Activated naive CD8-positive, alpha-beta T cell treated with anti-CD3 and anti-CD28 coated beads for 36 hours (primary cell): ENCODE results near the gene ITIH5. TPM values are rescaled to one million over a fixed set of nuclear protein-coding genes. Genes with fewer than 3 reads are reported as not detected.

ENCODE experiments used
- DNase-seq: peaks from one replicate; pipeline ENCODE4 v3.0.0; 2021
- H3K27ac Mint-ChIP-seq: one replicate; pipeline ENCODE4 v1.8.0; 2022; ENCODE audit warnings: mild to moderate bottlenecking, moderate library complexity, mixed read lengths
- H3K27me3 Mint-ChIP-seq: one replicate; pipeline ENCODE4 v1.8.0; 2022; ENCODE audit warnings: mild to moderate bottlenecking, mixed read lengths
- H3K36me3 Mint-ChIP-seq: one replicate; pipeline ENCODE4 v1.8.0; 2021; ENCODE audit warnings: mild to moderate bottlenecking, mixed read lengths
- H3K4me1 Mint-ChIP-seq: one replicate; pipeline ENCODE4 v1.8.0; 2021; ENCODE audit warnings: mixed read lengths
- H3K4me3 Mint-ChIP-seq: one replicate; pipeline ENCODE4 v1.8.0; 2022; ENCODE audit warnings: mild to moderate bottlenecking, moderate library complexity, mixed read lengths
- H3K9me3 Mint-ChIP-seq: one replicate; pipeline ENCODE4 v1.8.0; 2022; ENCODE audit warnings: mixed read lengths
- total RNA-seq, 2 experiments: library from RNA; stranded (reverse); gene quantifications; one replicate each; pipeline ENCODE4 v1.2.3, GENCODE V29; 2021

The ITIH5 gene
- total RNA-seq, 2 experiments from 2014 or later = not detected

- DNase-seq = no peak
- H3K4me3 Mint-ChIP-seq = no peak overlapping the region
- H3K27ac Mint-ChIP-seq = no peak overlapping the region
- no peaks in the 10 kb centered on the region for H3K36me3 Mint-ChIP-seq
- no peaks in the 10 kb centered on the region for H3K4me1 Mint-ChIP-seq
- no peaks in the 10 kb centered on the region for H3K9me3 Mint-ChIP-seq
- no peaks in the 10 kb centered on the region for H3K27me3 Mint-ChIP-seq
Measured at GRCh38 chr10:7563368-7563767, 103.4 kb downstream of the ITIH5 start.

DNA sequence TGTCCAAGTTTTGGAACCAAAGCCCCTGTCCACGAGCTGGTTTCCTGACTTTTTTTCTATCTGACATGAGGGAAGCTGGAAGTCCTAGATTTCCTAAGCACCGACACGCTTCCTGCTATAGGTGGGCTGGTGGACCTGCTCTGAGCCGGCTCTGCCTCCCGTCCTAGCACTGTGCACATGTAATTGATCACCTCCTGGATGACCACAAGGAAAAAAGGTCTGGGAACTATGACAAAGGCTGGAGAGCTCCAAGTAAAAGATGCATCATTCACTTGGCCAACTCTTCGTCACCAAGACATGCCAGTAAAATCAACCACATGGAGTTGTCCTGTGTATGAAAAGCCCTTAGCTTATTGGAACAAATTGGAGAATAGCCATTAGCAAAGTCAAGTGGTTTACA, 104.8 kb downstream of the ITIH5 start:
- Mint-ChIP-seq H3K36me3 (no peaks in the 10 kb centered on the region), H3K4me3 (no peak overlapping the region), H3K9me3 (no peaks in the 10 kb centered on the region), H3K27me3 (no peaks in the 10 kb centered on the region), H3K27ac (no peak overlapping the region), H3K4me1 (no peaks in the 10 kb centered on the region)
- DNase-seq = no peak

- DNase-seq = no peak
- H3K4me3 Mint-ChIP-seq = no peak overlapping the region
- no peaks in the 10 kb centered on the region for H3K4me1 Mint-ChIP-seq
- H3K36me3 Mint-ChIP-seq = no peaks in the 10 kb centered on the region
- no peaks in the 10 kb centered on the region for H3K9me3 Mint-ChIP-seq
- H3K27me3 Mint-ChIP-seq = no peaks in the 10 kb centered on the region
- H3K27ac Mint-ChIP-seq = no peak overlapping the region
Measured at GRCh38 chr10:7561216-7561893, 105.4 kb downstream of the ITIH5 start.

DNA sequence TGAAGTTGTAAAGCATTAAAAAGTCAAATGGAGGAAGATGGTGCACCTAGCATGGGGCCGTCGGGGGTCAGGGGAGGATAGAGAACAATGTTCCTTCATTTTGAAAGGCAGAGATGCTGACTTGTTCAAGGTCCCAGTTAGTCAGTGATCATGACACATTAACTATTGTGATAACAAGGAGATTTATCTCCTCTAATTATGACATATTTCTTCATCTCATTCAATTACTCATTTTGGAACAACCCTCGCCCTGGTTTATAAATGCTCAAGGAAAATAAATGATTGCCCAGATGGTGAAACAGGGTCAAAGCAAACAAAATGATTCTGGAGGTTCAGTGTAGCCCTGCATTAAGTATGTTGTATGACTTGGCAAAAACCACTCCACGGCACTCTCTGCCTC, 106.2 kb downstream of the ITIH5 start:
- Mint-ChIP-seq H3K36me3 (no peaks in the 10 kb centered on the region), H3K27me3 (no peaks in the 10 kb centered on the region), H3K27ac (no peak overlapping the region), H3K9me3 (no peaks in the 10 kb centered on the region), H3K4me3 (no peak overlapping the region), H3K4me1 (no peaks in the 10 kb centered on the region)
- DNase-seq = no peak

- no peak overlapping the region for H3K4me3 Mint-ChIP-seq
- no peaks in the 10 kb centered on the region for H3K9me3 Mint-ChIP-seq
- no peak for DNase-seq
- H3K27me3 Mint-ChIP-seq = no peaks in the 10 kb centered on the region
- no peaks in the 10 kb centered on the region for H3K4me1 Mint-ChIP-seq
- no peak overlapping the region for H3K27ac Mint-ChIP-seq
- H3K36me3 Mint-ChIP-seq = no peaks in the 10 kb centered on the region
Measured at GRCh38 chr10:7559386-7559785, 107.4 kb downstream of the ITIH5 start.

DNA sequence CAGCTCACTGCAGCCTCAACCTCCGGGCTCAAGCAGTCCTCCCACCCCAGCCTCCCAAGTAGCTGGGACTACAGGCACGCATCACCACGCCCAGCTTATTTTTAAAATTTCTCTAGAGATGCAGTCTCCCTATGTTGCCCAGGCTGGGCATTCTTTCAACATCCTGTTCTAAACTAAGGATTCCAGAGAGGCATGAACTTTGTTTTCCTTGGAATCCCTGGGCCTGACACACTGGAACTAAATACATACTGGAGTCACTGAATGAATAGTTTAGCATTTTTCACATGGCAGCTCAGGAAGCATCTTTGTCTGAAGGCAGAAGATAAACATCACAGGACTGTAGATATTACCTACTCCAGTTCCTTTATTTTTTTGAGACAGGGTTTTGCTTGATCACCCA, 108.7 kb downstream of the ITIH5 start:
- Mint-ChIP-seq H3K4me3 (no peak overlapping the region), H3K9me3 (no peaks in the 10 kb centered on the region), H3K4me1 (no peaks in the 10 kb centered on the region), H3K27ac (no peak overlapping the region), H3K36me3 (no peaks in the 10 kb centered on the region), H3K27me3 (no peaks in the 10 kb centered on the region)
- DNase-seq = no peak

DNA sequence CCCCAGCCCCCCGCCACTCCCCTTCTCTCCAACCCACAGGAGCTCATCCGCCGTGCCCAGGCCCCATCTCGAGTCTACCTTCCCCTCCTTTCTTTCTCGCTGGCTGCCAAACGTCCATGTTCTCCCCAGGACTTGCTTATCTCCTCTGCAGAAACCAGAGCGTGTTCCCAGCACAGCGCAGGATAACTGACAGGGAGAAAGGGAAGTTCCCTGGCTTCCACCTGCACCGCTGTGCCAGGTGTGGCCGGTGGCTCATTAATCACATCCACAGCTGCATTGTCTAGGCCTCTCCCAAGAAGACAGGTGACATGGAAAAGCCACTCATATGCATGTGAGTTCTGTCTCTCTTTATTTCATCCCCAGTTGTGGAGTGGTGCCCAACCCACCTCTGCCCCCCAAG, 113.2 kb downstream of the ITIH5 start:
- Mint-ChIP-seq H3K36me3 (no peaks in the 10 kb centered on the region), H3K9me3 (no peaks in the 10 kb centered on the region), H3K4me3 (no peak overlapping the region), H3K27ac (no peak overlapping the region), H3K4me1 (no peaks in the 10 kb centered on the region), H3K27me3 (no peaks in the 10 kb centered on the region)
- DNase-seq = no peak

DNA sequence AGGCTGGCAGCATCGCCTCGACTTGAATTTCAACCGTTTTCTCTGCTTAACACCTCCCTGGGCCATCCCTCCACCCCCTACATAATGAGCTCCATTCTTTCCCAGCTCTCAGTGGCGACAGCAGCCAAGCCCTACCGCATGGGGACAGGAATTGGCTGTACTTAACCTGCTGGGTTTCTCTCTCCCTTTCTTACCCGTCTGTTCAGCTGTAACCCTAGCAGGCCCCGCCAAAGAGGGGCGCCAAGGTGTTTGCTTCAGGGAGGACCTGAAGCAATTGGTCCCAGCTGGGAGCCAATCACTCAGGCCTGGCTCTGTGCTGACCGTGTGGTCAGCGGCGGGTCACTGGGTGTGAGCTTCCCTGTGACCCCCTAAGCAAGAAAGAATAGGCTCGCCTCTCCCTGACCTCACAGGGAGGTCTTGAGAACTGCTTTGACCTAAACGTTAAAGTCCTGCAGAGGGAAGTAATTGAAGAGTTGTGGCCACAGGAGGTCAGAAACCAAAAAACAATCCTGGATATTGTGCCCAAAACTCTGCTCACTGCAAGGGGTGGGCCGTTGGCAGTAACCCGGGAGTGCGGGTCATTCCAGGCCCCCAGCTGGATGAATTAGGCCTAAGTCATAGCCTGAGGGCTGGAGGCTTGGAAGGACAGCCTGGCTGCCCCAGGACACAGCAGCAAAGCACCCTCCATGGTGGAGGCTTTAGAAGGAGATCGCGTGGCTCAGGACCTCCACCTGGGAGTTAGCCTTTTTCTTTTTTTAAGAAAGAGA, 114.6 kb downstream of the ITIH5 start:
- no peaks in the 10 kb centered on the region for H3K36me3 Mint-ChIP-seq
- no peak overlapping the region for H3K4me3 Mint-ChIP-seq
- H3K27me3 Mint-ChIP-seq = no peaks in the 10 kb centered on the region
- H3K27ac Mint-ChIP-seq = no peak overlapping the region
- H3K9me3 Mint-ChIP-seq = no peaks in the 10 kb centered on the region
- H3K4me1 Mint-ChIP-seq = no peaks in the 10 kb centered on the region
- DNase-seq = no peak

DNA sequence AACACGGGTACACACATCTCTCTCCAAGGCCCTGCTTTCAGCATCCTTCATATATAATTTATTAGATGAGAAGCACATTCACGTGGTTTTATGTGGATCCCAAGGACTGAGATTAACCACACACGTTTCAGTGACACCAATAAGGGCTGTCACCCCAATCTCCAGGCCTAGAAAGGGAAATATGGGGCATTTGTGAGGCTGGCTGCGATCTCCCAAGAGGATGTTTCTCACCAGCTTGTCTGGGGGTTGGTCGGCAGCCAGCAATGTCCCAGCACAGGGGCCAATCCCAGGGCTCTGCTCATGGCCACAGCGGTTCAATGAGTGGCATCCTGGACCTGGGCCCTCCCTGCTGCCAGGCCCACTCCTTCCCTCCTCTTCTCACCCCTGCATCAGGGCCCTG, 115.5 kb downstream of the ITIH5 start:
- no peaks in the 10 kb centered on the region for H3K9me3 Mint-ChIP-seq

GRCh38 chr10:7550013-7550412, 116.8 kb downstream of the ITIH5 start:
- no peak for DNase-seq
- no peaks in the 10 kb centered on the region for H3K9me3 Mint-ChIP-seq
- H3K27ac Mint-ChIP-seq = no peak overlapping the region
- no peaks in the 10 kb centered on the region for H3K27me3 Mint-ChIP-seq
- H3K4me3 Mint-ChIP-seq = no peak overlapping the region
- no peaks in the 10 kb centered on the region for H3K4me1 Mint-ChIP-seq
- no peaks in the 10 kb centered on the region for H3K36me3 Mint-ChIP-seq

More for the DNA sequence above, 115.5 kb downstream of the ITIH5 start:
- no peak for DNase-seq
- Mint-ChIP-seq H3K4me3 (no peak overlapping the region), H3K27me3 (no peaks in the 10 kb centered on the region), H3K27ac (no peak overlapping the region), H3K4me1 (no peaks in the 10 kb centered on the region), H3K36me3 (no peaks in the 10 kb centered on the region)

DNA sequence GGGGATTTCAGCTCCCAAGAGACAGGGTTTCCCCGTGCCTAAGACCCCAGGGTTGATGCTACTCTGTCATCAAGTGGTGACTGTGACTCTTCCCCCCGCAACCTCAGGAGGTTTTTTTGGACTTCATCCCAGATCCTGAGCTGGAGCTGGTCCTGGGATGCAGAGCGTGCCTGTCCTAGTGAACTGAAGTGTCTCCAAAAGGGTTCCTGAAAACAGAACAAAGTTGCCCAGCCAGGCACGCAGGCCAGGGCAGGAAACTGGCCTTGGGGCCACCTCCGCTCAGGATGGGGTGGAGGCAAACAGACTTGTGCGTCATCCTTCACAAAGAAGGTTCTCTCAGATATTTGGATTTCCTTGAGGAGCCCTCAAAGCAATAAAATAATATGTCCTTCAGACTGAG, 118.9 kb downstream of the ITIH5 start:
- no peak overlapping the region for H3K4me3 Mint-ChIP-seq
- no peaks in the 10 kb centered on the region for H3K36me3 Mint-ChIP-seq
- no peak overlapping the region for H3K27ac Mint-ChIP-seq
- H3K9me3 Mint-ChIP-seq = no peaks in the 10 kb centered on the region
- H3K4me1 Mint-ChIP-seq = no peaks in the 10 kb centered on the region
- no peak for DNase-seq
- H3K27me3 Mint-ChIP-seq = no peaks in the 10 kb centered on the region

GRCh38 chr10:7547206-7547605, 119.6 kb downstream of the ITIH5 start:
- H3K27me3 Mint-ChIP-seq = no peaks in the 10 kb centered on the region
- no peak for DNase-seq
- H3K27ac Mint-ChIP-seq = no peak overlapping the region
- H3K4me3 Mint-ChIP-seq = no peak overlapping the region
- no peaks in the 10 kb centered on the region for H3K36me3 Mint-ChIP-seq
- no peaks in the 10 kb centered on the region for H3K9me3 Mint-ChIP-seq
- no peaks in the 10 kb centered on the region for H3K4me1 Mint-ChIP-seq

DNA sequence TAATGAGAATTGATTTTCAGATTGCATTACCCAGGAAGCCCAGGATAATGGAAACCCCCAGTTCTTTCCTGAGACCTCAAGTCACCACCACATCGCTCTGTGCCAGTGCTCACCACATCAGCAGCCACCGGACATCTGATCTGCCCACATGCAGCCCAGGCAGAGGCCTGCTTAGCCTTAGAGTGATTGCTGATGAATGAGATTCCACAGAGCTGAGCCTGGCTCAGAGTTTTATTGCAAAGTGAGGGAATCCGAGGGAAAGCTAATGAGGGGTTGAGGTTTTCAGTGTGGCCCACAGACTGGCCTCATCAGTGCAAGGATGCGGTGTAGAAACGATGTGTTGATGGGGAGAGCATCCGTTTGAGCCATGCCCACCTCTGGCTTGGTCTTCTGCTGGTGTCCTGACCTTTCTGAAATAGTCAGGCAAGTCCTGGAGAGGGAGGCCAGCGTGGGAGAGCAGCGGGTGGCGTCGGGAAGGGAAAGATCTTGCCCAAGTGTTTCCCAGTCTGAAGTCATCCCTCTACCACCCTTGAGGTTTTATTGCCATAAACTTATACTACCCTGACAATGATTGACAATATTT, 120.3 kb downstream of the ITIH5 start:
- no peaks in the 10 kb centered on the region for H3K27me3 Mint-ChIP-seq
- H3K4me1 Mint-ChIP-seq = no peaks in the 10 kb centered on the region
- H3K36me3 Mint-ChIP-seq = no peaks in the 10 kb centered on the region
- no peaks in the 10 kb centered on the region for H3K9me3 Mint-ChIP-seq
- DNase-seq = no peak
- H3K27ac Mint-ChIP-seq = no peak overlapping the region
- H3K4me3 Mint-ChIP-seq = no peak overlapping the region

DNA sequence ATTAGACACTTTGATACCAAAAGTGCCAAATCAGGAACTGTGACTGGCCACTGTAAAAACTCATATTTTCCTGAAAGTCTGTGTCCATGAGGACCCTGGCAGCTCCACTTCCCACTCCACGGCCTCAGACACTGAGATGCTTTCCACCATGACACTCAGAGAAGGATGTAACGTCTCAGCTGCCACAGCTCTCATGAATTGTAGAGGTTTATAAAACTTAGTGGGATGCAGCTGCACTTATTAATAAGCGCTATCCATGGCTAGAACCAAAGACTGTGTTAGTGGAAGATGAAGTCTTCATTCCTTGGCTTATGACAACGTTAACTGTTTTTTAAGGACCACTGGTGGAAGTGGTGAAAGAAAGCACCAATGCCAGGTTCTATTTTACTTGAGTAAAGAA, 121.0 kb downstream of the ITIH5 start:
- no peaks in the 10 kb centered on the region for H3K36me3 Mint-ChIP-seq
- no peak overlapping the region for H3K4me3 Mint-ChIP-seq
- no peaks in the 10 kb centered on the region for H3K27me3 Mint-ChIP-seq
- H3K4me1 Mint-ChIP-seq = no peaks in the 10 kb centered on the region
- H3K27ac Mint-ChIP-seq = no peak overlapping the region
- no peak for DNase-seq
- no peaks in the 10 kb centered on the region for H3K9me3 Mint-ChIP-seq

DNA sequence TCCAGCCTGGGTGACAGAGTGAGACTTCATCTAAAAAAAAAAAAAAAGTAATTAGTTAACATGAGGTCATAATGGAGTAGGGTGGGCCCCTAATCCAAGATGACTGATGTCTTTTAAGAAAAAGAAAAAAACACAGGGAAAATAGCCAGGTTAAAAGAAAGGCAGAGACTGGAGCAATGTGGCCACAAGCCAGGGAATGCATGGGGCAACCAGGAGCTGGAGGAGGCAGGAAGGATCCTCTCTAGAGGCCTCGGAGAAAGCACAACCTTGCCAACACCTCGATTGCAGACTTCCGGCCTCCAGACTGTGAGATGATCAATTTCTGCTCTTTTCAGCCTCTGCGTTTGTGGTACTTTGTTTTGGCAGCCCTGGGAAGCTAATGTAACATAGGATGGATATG, 121.5 kb downstream of the ITIH5 start:
- Mint-ChIP-seq H3K36me3 (no peaks in the 10 kb centered on the region), H3K9me3 (no peaks in the 10 kb centered on the region)

DNA sequence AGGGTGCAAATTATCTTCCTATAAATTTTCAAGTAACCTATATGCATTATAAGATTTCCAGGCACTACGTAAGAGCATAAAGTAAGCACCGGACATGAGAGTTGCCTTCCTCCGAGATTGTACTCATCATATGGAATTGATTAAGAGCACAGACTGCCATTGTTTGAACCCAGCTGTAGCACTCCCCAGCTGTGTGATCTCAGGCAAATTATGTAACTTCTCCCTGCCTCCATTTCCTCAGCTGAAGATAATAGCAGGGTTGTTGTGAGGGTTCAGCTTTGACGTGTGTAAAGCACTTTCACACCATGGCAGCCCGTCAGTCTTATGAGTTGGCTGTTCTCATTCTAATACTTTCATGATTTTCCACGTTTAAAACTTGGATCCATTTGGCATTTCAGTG, 122.6 kb downstream of the ITIH5 start:
- H3K36me3 Mint-ChIP-seq = peaks cover 2% of the 10 kb centered on the region
- H3K4me3 Mint-ChIP-seq = no peak overlapping the region
- peaks cover 6% of the 10 kb centered on the region for H3K4me1 Mint-ChIP-seq
- H3K27me3 Mint-ChIP-seq = no peaks in the 10 kb centered on the region
- DNase-seq = no peak
- H3K27ac Mint-ChIP-seq = no peak overlapping the region
- H3K9me3 Mint-ChIP-seq = no peaks in the 10 kb centered on the region

More for the DNA sequence above, 121.5 kb downstream of the ITIH5 start:
- Mint-ChIP-seq H3K4me3 (no peak overlapping the region), H3K4me1 (no peaks in the 10 kb centered on the region), H3K27ac (no peak overlapping the region), H3K27me3 (no peaks in the 10 kb centered on the region)
- no peak for DNase-seq
